ENCODE results near the gene FFAR3. TPM values are rescaled to one million over a fixed set of nuclear protein-coding genes. Genes with fewer than 3 reads are reported as not detected.
"Not testable (repeated sequence)": the region's sequence is repeated elsewhere in the genome, so short reads cannot be mapped to it uniquely, and the experiment has no call there.

Gene FFAR3
- total and polyA plus RNA-seq, 2 donors (not counting 1 experiment from before 2014, with no cell fraction given) = not detected

GRCh38 chr19:35369522-35369921 is 11.3 kb downstream of the FFAR3 start:
- no peak overlapping the region for H3K27ac ChIP-seq (ENCODE audit: insufficient read depth, low read length)
- no peak overlapping the region for H3K4me2 ChIP-seq (ENCODE audit: extremely low read depth, insufficient read depth, low read length)
- no peaks in the 10 kb centered on the region for H3K79me2 ChIP-seq (ENCODE audit: control insufficient read depth, insufficient read depth, low read length)
- H4K20me1 ChIP-seq (ENCODE audit: control insufficient read depth, extremely low read depth, insufficient read depth, low read length) = no peaks in the 10 kb centered on the region
- DNase-seq (ENCODE audit: low read depth in 2 of 2) = no peak
- TF ChIP-seq CTCF (conservative IDR thresholded peaks at IDR 0.05 in 1 of 2, IDR thresholded peaks at IDR 0.05 in 1 of 2; ENCODE audit: low read depth in 1 of 2, low read length in 2 of 2) = no peak
- no peak for TF ChIP-seq EZH2 (IDR thresholded peaks at IDR 0.05; ENCODE audit: low read length, missing control alignments)
- H3K9ac ChIP-seq (ENCODE audit: insufficient read depth, low read length) = no peak overlapping the region
- H3K4me1 ChIP-seq (ENCODE audit: control insufficient read depth, extremely low read depth, insufficient read depth, low read length) = no peaks in the 10 kb centered on the region
- no peak overlapping the region for H3K4me3 ChIP-seq (replicated peaks in 1 of 4; ENCODE audit: control extremely low read depth in 1 of 4, insufficient read depth in 1 of 4, low read depth in 3 of 4, low read length in 4 of 4)
- H2AFZ ChIP-seq (ENCODE audit: low read length) = no peak overlapping the region
- no peaks in the 10 kb centered on the region for H3K9me3 ChIP-seq (ENCODE audit: control insufficient read depth, insufficient read depth, low read depth, low read length)
- H3K27me3 ChIP-seq (ENCODE audit: control insufficient read depth, insufficient read depth, low read length) = no peaks in the 10 kb centered on the region
- H3K36me3 ChIP-seq (ENCODE audit: control insufficient read depth, insufficient read depth, low read length) = no peaks in the 10 kb centered on the region

- Histone ChIP-seq H3K27me3 (ENCODE audit: control insufficient read depth, insufficient read depth, low read length) (no peaks in the 10 kb centered on the region), H3K9me3 (ENCODE audit: control insufficient read depth, insufficient read depth, low read depth, low read length) (no peaks in the 10 kb centered on the region), H3K4me2 (ENCODE audit: extremely low read depth, insufficient read depth, low read length) (no peak within 1 kb of the TSS), H3K9ac (ENCODE audit: insufficient read depth, low read length) (no peak within 1 kb of the TSS), H3K4me3 (replicated peaks in 1 of 4; ENCODE audit: control extremely low read depth in 1 of 4, insufficient read depth in 1 of 4, low read depth in 3 of 4, low read length in 4 of 4) (no peak within 1 kb of the TSS), H2AFZ (ENCODE audit: low read length) (no peak within 1 kb of the TSS), H3K36me3 (ENCODE audit: control insufficient read depth, insufficient read depth, low read length) (no peaks in the 10 kb centered on the region), H3K27ac (ENCODE audit: insufficient read depth, low read length) (no peak within 1 kb of the TSS), H3K79me2 (ENCODE audit: control insufficient read depth, insufficient read depth, low read length) (no peaks in the 10 kb centered on the region), H4K20me1 (ENCODE audit: control insufficient read depth, extremely low read depth, insufficient read depth, low read length) (no peaks in the 10 kb centered on the region), H3K4me1 (ENCODE audit: control insufficient read depth, extremely low read depth, insufficient read depth, low read length) (no peaks in the 10 kb centered on the region)
- no peak for DNase-seq (ENCODE audit: low read depth in 2 of 2)
- no peak for TF ChIP-seq CTCF (conservative IDR thresholded peaks at IDR 0.05 in 1 of 2, IDR thresholded peaks at IDR 0.05 in 1 of 2; ENCODE audit: low read depth in 1 of 2, low read length in 2 of 2)
- no peak for TF ChIP-seq EZH2 (IDR thresholded peaks at IDR 0.05; ENCODE audit: low read length, missing control alignments)
These were observed 12.5 kb downstream of the FFAR3 start, which contains the start of gene GPR42 for GRCh38 chr19:35370722-35371121. TSS of gene GPR42 (plus strand) at chr19:35371068. CDS start at chr19:35371360, 292 bp downstream.

- H2AFZ ChIP-seq (ENCODE audit: low read length) = no peak overlapping the region
- H4K20me1 ChIP-seq (ENCODE audit: control insufficient read depth, extremely low read depth, insufficient read depth, low read length) = no peaks in the 10 kb centered on the region
- H3K4me2 ChIP-seq (ENCODE audit: extremely low read depth, insufficient read depth, low read length) = no peak overlapping the region
- H3K9me3 ChIP-seq (ENCODE audit: control insufficient read depth, insufficient read depth, low read depth, low read length) = no peaks in the 10 kb centered on the region
- no peaks in the 10 kb centered on the region for H3K79me2 ChIP-seq (ENCODE audit: control insufficient read depth, insufficient read depth, low read length)
- no peaks in the 10 kb centered on the region for H3K27me3 ChIP-seq (ENCODE audit: control insufficient read depth, insufficient read depth, low read length)
- H3K36me3 ChIP-seq (ENCODE audit: control insufficient read depth, insufficient read depth, low read length) = no peaks in the 10 kb centered on the region
- no peak overlapping the region for H3K4me3 ChIP-seq (replicated peaks in 1 of 4; ENCODE audit: control extremely low read depth in 1 of 4, insufficient read depth in 1 of 4, low read depth in 3 of 4, low read length in 4 of 4)
- no peaks in the 10 kb centered on the region for H3K4me1 ChIP-seq (ENCODE audit: control insufficient read depth, extremely low read depth, insufficient read depth, low read length)
- TF ChIP-seq CTCF (conservative IDR thresholded peaks at IDR 0.05 in 1 of 2, IDR thresholded peaks at IDR 0.05 in 1 of 2; ENCODE audit: low read depth in 1 of 2, low read length in 2 of 2) (no peak), EZH2 (IDR thresholded peaks at IDR 0.05; ENCODE audit: low read length, missing control alignments) (no peak)
- H3K27ac ChIP-seq (ENCODE audit: insufficient read depth, low read length) = no peak overlapping the region
- H3K9ac ChIP-seq (ENCODE audit: insufficient read depth, low read length) = no peak overlapping the region
- no peak for DNase-seq (ENCODE audit: low read depth in 2 of 2)
These were observed 15.2 kb downstream of the FFAR3 start for GRCh38 chr19:35373492-35373891.

GRCh38 chr19:35374031-35374430 is 15.8 kb downstream of the FFAR3 start:
- not testable (repeated sequence) for H3K9ac ChIP-seq (ENCODE audit: insufficient read depth, low read length); H3K27me3 ChIP-seq (ENCODE audit: control insufficient read depth, insufficient read depth, low read length); H4K20me1 ChIP-seq (ENCODE audit: control insufficient read depth, extremely low read depth, insufficient read depth, low read length); H3K27ac ChIP-seq (ENCODE audit: insufficient read depth, low read length); H3K4me1 ChIP-seq (ENCODE audit: control insufficient read depth, extremely low read depth, insufficient read depth, low read length); H3K79me2 ChIP-seq (ENCODE audit: control insufficient read depth, insufficient read depth, low read length); DNase-seq (ENCODE audit: low read depth in 2 of 2); H3K36me3 ChIP-seq (ENCODE audit: control insufficient read depth, insufficient read depth, low read length); H3K4me3 ChIP-seq (replicated peaks in 1 of 4; ENCODE audit: control extremely low read depth in 1 of 4, insufficient read depth in 1 of 4, low read depth in 3 of 4, low read length in 4 of 4); H2AFZ ChIP-seq (ENCODE audit: low read length); H3K4me2 ChIP-seq (ENCODE audit: extremely low read depth, insufficient read depth, low read length); H3K9me3 ChIP-seq (ENCODE audit: control insufficient read depth, insufficient read depth, low read depth, low read length)
